GM12872 (cell line): ENCODE data around the gene ZNF208.

Experiments
- TF ChIP-seq, protein P1 (sequence below): IDR thresholded peaks from 3 replicates; pipeline ENCODE4 v1.5.1; 2011; ENCODE audit warnings: low read depth, mild to moderate bottlenecking, low read length, moderate library complexity; ENCODE audit not compliant: insufficient read depth

ZNF208 gene

DNA sequence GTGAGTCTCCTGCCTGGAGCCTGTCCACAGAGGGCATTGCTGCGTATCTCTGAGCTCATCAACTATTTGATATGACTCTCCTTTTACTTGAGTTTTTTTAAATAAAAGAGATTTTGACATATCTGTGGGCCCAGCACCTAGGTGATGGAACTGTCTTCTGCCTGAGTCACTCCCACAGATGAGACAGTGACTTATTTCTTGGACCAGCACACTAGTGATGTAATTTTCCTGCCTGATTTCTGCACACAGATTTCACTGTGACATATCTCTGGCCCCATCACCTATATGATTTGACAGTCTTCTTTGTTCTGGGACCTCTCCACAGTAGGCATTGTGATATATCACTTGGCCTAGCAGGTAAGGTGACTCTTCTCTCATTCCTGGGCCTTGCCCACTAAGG, 108.2 kb downstream of the ZNF208 start:
- TF ChIP-seq, protein P1, sequence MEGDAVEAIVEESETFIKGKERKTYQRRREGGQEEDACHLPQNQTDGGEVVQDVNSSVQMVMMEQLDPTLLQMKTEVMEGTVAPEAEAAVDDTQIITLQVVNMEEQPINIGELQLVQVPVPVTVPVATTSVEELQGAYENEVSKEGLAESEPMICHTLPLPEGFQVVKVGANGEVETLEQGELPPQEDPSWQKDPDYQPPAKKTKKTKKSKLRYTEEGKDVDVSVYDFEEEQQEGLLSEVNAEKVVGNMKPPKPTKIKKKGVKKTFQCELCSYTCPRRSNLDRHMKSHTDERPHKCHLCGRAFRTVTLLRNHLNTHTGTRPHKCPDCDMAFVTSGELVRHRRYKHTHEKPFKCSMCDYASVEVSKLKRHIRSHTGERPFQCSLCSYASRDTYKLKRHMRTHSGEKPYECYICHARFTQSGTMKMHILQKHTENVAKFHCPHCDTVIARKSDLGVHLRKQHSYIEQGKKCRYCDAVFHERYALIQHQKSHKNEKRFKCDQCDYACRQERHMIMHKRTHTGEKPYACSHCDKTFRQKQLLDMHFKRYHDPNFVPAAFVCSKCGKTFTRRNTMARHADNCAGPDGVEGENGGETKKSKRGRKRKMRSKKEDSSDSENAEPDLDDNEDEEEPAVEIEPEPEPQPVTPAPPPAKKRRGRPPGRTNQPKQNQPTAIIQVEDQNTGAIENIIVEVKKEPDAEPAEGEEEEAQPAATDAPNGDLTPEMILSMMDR, result no peak

- TF ChIP-seq, protein P1, result no peak
These were observed 108.9 kb downstream of the ZNF208 start for GRCh38 chr19:21901861-21902260.

DNA sequence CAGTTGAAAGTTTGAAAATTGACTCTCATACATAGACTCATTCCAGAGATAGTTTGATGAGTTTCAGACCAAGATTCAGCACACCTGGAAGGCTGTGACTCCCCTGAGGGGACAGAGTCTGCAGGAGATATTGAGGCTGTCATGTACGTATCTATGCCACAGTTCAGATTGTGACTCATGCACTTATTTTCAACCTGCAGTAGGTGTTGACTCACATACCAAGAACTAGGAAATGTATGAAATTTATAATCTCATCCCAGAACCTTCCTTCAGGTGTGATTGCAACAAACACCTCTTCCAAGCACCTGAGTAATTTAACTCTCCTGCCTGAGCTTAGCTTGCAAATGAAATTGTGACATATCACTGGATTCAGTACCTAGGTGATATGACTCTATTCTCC, 110.3 kb downstream of the ZNF208 start:
- TF ChIP-seq, protein P1, result no peak

GRCh38 chr19:21891086-21891485, 119.7 kb downstream of the ZNF208 start:
- TF ChIP-seq, protein P1, result no peak

GRCh38 chr19:21890017-21890416, 120.7 kb downstream of the ZNF208 start:
- TF ChIP-seq, protein P1, result 0 out of 3 replicates have a peak, but pooled peaks have one; percentile 19

DNA sequence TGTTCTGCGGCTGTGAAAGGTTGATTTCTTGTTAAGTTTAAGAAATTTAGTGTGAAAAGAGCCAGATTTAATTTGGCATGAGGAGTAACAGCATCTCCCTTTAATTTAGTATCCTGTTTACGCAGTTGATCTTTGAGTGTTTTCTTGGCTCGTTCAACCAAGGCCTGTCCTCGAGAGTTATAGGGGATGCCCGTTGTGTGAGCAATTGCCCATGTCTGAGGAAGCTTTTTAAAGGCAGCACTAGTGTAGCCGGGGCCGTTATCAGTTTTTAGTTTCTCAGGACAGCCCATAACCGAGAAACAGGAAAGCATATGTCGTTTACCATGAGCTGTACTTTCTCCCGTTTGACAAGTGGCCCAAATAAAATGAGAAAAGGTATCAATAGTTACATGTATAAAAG, 127.2 kb downstream of the ZNF208 start:
- TF ChIP-seq, protein P1, result no peak
